Kidney epithelial cell (primary cell): Measurements from ENCODE around the gene CHD5. TPM values are rescaled to one million over a fixed set of nuclear protein-coding genes. Genes with fewer than 3 reads are reported as not detected.
A peak's percentile ranks its signal among the peaks of the same experiment; 100 is the strongest.

ENCODE experiments used
- DNase-seq: peaks from one replicate; pipeline ENCODE4 v3.0.0-alpha.2; 2010; ENCODE audit warnings: low read depth
- H3K27me3 ChIP-seq: 2 replicates; pipeline ENCODE4 v1.6.0; 2011; ENCODE audit warnings: low read length; ENCODE audit not compliant: control insufficient read depth, insufficient read depth
- H3K36me3 ChIP-seq: 2 replicates; pipeline ENCODE4 v1.5.1; 2011; ENCODE audit warnings: low read length; ENCODE audit not compliant: control insufficient read depth, insufficient read depth
- H3K4me3 ChIP-seq: 2 replicates; pipeline ENCODE4 v1.5.1; 2011; ENCODE audit warnings: low read depth, mild to moderate bottlenecking, control low read depth, low read length
- CTCF ChIP-seq: IDR thresholded peaks from 2 replicates; pipeline ENCODE4 v1.5.1; 2011; ENCODE audit warnings: mild to moderate bottlenecking, moderate library complexity, low read length, control low read depth, inconsistent platforms; ENCODE audit not compliant: insufficient read depth, poor library complexity, severe bottlenecking
- total RNA-seq: library from RNA; depleted of rRNA; stranded (reverse); fragments of >200 nt; gene quantifications from 2 replicates; pipeline ENCODE4 v1.2.3, GENCODE V29; 2015

The CHD5 gene
- total RNA-seq, 1 donor from 2014 or later, result 0.08 TPM

DNA sequence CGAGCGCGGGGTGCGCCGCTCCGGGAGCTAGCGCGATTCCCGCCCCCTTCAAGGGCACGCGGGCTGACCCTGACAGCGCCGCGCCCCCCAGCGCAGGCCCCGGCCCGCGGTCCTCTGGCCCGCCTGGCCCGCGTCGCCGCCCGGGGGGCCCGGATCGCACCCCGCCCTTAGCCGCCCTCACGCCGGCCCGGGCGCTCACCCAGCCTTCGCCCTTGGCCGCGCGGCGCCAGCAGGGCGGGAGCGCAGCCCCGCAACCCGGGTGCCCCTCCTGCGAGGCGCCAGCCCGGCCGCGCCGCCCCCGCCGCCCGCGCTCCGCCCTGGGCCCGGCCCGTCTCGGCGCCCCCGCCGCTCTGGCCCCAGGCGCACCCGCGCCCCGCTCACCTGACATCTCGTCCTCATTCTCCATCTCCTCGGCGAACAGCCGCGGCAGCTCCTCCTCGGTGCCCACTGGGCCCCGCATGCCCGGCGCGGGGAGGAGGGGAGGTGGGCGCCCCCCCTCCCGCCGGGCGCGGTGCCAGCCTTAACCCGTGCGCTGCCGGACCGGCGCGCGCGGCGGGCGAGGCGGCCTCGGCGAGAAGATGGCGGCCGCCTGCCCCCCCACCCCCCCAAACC, 451 bp downstream of the CHD5 start:
- Histone ChIP-seq H3K4me3 (peak overlapping the region; percentile 8), H3K27me3 (peaks cover 51% of the 10 kb centered on the region), H3K36me3 (no peaks in the 10 kb centered on the region)
- DNase-seq, result no peak
- no peak for TF ChIP-seq CTCF

- no peaks in the 10 kb centered on the region for H3K36me3 ChIP-seq
- peaks cover 51% of the 10 kb centered on the region for H3K27me3 ChIP-seq
- TF ChIP-seq CTCF, result no peak
- no peak overlapping the region for H3K4me3 ChIP-seq
- DNase-seq, result no peak
These were observed 1.2 kb downstream of the CHD5 start for GRCh38 chr1:6178751-6179563.

DNA sequence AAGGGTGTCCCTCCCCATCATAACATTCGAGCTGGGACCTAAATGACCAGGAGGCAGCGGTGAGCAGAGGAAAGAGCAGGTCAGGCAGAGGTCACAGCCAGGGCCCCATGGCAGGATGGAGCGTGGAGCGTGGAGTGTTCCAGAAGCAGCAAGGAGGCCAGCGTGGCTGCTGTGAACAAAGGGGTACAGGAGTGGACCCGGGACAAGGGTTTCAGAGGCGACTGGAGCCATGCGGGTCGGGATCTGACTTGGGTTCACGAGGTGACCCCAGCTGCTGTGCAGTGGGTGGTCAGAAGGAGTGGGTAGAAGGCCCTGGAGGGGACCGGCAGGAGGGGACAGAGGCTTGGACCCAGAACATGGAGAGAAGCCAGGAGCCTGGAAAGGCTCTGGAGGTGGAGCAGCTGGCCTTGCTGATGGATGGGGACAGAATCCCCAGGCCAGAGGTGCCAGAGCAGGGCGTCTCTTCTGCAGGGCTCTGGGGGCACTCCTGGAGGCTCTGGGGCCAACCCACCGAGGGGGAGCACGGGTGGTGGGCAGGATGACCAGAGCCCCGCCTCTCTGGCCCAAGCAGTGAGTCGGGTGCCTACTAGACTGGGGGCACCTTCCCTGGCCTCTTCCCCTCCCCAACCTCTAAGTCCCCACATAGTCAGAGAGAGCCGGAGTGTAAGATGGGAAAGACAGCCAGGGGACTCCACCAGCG, 2.3 kb downstream of the CHD5 start:
- H3K27me3 ChIP-seq, result peaks cover 51% of the 10 kb centered on the region

DNA sequence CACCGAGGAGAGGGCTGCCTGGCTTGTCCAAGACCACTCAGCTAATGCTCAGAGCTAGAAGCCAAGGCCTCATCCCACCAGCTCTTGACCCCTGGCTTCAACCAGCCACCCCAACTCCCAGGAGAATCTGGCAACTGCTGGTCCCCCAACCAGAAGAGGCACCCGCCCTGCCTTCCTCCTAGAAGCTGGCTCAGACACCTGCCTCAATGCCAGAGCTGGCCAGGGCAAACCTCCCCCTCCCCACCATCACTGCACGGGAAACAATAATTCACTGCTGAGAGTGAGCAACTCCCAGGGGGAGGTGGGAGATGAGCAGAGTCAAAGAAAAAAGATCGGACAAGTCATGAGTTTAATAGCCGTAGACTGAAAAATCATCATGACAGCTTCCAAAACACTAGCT, 3.3 kb downstream of the CHD5 start:
- H3K4me3 ChIP-seq, result no peak overlapping the region
- TF ChIP-seq CTCF, result no peak
- H3K27me3 ChIP-seq, result peaks cover 56% of the 10 kb centered on the region
- DNase-seq, result no peak
- no peaks in the 10 kb centered on the region for H3K36me3 ChIP-seq

More for the DNA sequence above, 2.3 kb downstream of the CHD5 start:
- Histone ChIP-seq H3K4me3 (no peak overlapping the region), H3K36me3 (no peaks in the 10 kb centered on the region)
- no peak for DNase-seq
- no peak for TF ChIP-seq CTCF

DNA sequence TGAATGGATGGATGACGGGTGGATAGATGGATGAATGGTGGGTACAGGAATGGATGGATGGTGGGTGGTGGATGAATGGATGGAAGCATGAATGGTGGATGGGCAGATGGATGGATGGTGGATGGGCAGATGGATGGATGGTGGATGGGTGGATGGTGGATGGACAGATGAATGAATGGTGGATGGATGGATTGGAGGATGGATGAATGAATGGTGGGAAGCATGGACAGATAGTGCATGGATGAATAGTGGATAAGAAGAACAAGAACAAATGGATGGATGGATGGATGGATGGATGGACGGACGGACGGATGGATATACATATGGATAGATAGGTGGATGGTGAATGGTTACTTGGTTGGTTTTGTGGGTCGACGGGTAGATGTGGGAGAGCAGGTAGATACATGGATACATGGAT, 4.7 kb downstream of the CHD5 start:
- no peak for DNase-seq
- TF ChIP-seq CTCF, result no peak
- H3K27me3 ChIP-seq, result peaks cover 51% of the 10 kb centered on the region
- H3K4me3 ChIP-seq, result no peak overlapping the region
- H3K36me3 ChIP-seq, result no peaks in the 10 kb centered on the region
